ENCODE results near the gene OVCH1.

DNA sequence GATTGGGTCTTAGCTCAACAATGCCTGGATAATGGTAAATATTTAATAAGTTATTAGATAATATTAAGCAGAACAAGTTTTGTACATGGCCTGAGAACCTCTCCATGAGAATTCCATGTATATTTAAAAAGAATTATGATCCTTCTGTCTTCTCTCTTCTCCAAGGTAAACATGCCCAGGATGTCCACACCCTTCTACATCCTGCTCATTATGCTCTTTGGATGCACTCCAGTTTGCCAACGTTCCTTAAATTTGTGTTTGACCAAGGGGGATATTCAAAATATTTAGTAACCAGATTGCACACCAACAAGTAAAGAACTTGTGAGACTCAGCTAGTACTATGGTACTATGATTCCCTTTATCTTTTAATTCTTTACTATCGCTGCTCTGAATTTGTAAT is 71.8 kb downstream of the OVCH1 start:
- TF ChIP-seq, protein P1, sequence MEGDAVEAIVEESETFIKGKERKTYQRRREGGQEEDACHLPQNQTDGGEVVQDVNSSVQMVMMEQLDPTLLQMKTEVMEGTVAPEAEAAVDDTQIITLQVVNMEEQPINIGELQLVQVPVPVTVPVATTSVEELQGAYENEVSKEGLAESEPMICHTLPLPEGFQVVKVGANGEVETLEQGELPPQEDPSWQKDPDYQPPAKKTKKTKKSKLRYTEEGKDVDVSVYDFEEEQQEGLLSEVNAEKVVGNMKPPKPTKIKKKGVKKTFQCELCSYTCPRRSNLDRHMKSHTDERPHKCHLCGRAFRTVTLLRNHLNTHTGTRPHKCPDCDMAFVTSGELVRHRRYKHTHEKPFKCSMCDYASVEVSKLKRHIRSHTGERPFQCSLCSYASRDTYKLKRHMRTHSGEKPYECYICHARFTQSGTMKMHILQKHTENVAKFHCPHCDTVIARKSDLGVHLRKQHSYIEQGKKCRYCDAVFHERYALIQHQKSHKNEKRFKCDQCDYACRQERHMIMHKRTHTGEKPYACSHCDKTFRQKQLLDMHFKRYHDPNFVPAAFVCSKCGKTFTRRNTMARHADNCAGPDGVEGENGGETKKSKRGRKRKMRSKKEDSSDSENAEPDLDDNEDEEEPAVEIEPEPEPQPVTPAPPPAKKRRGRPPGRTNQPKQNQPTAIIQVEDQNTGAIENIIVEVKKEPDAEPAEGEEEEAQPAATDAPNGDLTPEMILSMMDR (IDR thresholded peaks at IDR 0.05; ENCODE audit: low read depth, low read length): no peak
- TF ChIP-seq POLR2A (IDR thresholded peaks at IDR 0.05; ENCODE audit: extremely low read depth, insufficient read length) (no peak), MYC (IDR thresholded peaks at IDR 0.05; ENCODE audit: low read depth, low read length) (no peak)
- TF ChIP-seq, protein P2, sequence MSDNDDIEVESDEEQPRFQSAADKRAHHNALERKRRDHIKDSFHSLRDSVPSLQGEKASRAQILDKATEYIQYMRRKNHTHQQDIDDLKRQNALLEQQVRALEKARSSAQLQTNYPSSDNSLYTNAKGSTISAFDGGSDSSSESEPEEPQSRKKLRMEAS (IDR thresholded peaks at IDR 0.05; ENCODE audit: low read depth, low read length): no peak

Measured in NB4 (cell line).